GM23338 (cell line): ENCODE data around the gene NIN. TPM values are rescaled to one million over a fixed set of nuclear protein-coding genes. Genes with fewer than 3 reads are reported as not detected.

ENCODE experiments used
- ATAC-seq: fragments of 200-7000 bp; cut with Tn5 transposase; 3 replicates; pipeline ENCODE4 v1.9.1; 2020
- DNase-seq: peaks from one replicate; pipeline ENCODE4 v3.0.0-alpha.2; 2015; ENCODE audit warnings: low spot score
- H2AFZ ChIP-seq: fragments of 200-600 bp; sonication (generic); 2 replicates; pipeline ENCODE4 v1.8.0; 2016; ENCODE audit warnings: antibody characterized with exemption, mild to moderate bottlenecking, moderate library complexity
- H3F3A ChIP-seq: fragments of 200-600 bp; sonication (generic); replicated peaks from 2 replicates; pipeline ENCODE4 v1.8.0; 2017; ENCODE audit warnings: antibody characterized with exemption, mixed run types, low read depth
- H3K27ac ChIP-seq: fragments of 200-600 bp; sonication (generic); 2 replicates; pipeline ENCODE4 v1.6.1; 2016; ENCODE audit warnings: low read depth
- H3K27me3 ChIP-seq: fragments of 200-600 bp; sonication (generic); 2 replicates; pipeline ENCODE4 v1.8.0; 2016; ENCODE audit warnings: mild to moderate bottlenecking, mixed run types, moderate library complexity; ENCODE audit not compliant: insufficient read depth
- H3K36me3 ChIP-seq: fragments of 200-600 bp; sonication (generic); 2 replicates; pipeline ENCODE4 v1.8.0; 2016; ENCODE audit warnings: mild to moderate bottlenecking; ENCODE audit not compliant: insufficient read depth
- H3K4me1 ChIP-seq: fragments of 200-600 bp; sonication (generic); 2 replicates; pipeline ENCODE4 v1.8.0; 2016; ENCODE audit warnings: mild to moderate bottlenecking, moderate library complexity; ENCODE audit not compliant: insufficient read depth
- H3K4me2 ChIP-seq: fragments of 200-600 bp; sonication (generic); 2 replicates; pipeline ENCODE4 v1.7.1; 2017; ENCODE audit warnings: mixed run types
- H3K4me3 ChIP-seq: fragments of 200-600 bp; sonication (generic); 2 replicates; pipeline ENCODE4 v1.6.1; 2016; ENCODE audit warnings: mixed run types
- H3K79me2 ChIP-seq: fragments of 200-600 bp; sonication (generic); replicated peaks from 2 replicates; pipeline ENCODE4 v1.8.0; 2017; ENCODE audit warnings: mild to moderate bottlenecking; ENCODE audit not compliant: insufficient read depth
- H3K9me2 ChIP-seq: fragments of 200-600 bp; sonication (generic); 2 replicates; pipeline ENCODE4 v1.8.0; 2017; ENCODE audit not compliant: insufficient read depth
- H4K20me1 ChIP-seq: fragments of 200-600 bp; sonication (generic); replicated peaks from 2 replicates; pipeline ENCODE4 v1.8.0; 2017; ENCODE audit warnings: mild to moderate bottlenecking; ENCODE audit not compliant: insufficient read depth
- H3K27ac Mint-ChIP-seq: 2 replicates; pipeline ENCODE4 v1.8.0; 2020; ENCODE audit warnings: inconsistent platforms, mild to moderate bottlenecking, moderate library complexity, mixed read lengths
- H3K27me3 Mint-ChIP-seq: 3 replicates; pipeline ENCODE4 v1.8.0; 2022; ENCODE audit warnings: low read depth, mild to moderate bottlenecking, moderate library complexity, mixed read lengths, inconsistent platforms; ENCODE audit not compliant: insufficient read depth, poor library complexity
- H3K36me3 Mint-ChIP-seq: 3 replicates; pipeline ENCODE4 v1.8.0; 2021; ENCODE audit warnings: low read depth, mild to moderate bottlenecking, inconsistent platforms, moderate library complexity, mixed read lengths
- H3K4me1 Mint-ChIP-seq: 3 replicates; pipeline ENCODE4 v1.8.0; 2020; ENCODE audit warnings: mild to moderate bottlenecking, inconsistent platforms, mixed read lengths
- H3K4me3 Mint-ChIP-seq: 3 replicates; pipeline ENCODE4 v1.8.0; 2021; ENCODE audit warnings: moderate library complexity, mild to moderate bottlenecking, inconsistent platforms, mixed read lengths
- H3K9me3 Mint-ChIP-seq: 3 replicates; pipeline ENCODE4 v1.8.0; 2020; ENCODE audit warnings: moderate library complexity, mild to moderate bottlenecking, inconsistent platforms, mixed read lengths
- CREB1 ChIP-seq: fragments of 250-450 bp; sonication (Bioruptor Pico); IDR thresholded peaks from 2 replicates; pipeline ENCODE4 v1.5.0; 2020; ENCODE audit warnings: low read depth, mild to moderate bottlenecking, moderate library complexity
- CTCF ChIP-seq, 2 experiments: fragments of 200-600 bp in 1 of 2; sonication (generic) in 1 of 2; conservative IDR thresholded peaks; 2 replicates each; pipeline versions ENCODE4 v1.5.1 to v1.6.1; 2016 to 2017; ENCODE audit warnings: antibody characterized with exemption in 2 of 2, low read depth in 2 of 2, mild to moderate bottlenecking in 2 of 2, moderate library complexity in 1 of 2
- ETS1 ChIP-seq: IDR thresholded peaks from 2 replicates; pipeline ENCODE4 v1.6.1; 2016; ENCODE audit warnings: antibody characterized with exemption
- EZH2 ChIP-seq: fragments of 200-600 bp; sonication (generic); IDR thresholded peaks from one replicate; pipeline ENCODE4 v1.8.0; 2017; ENCODE audit warnings: antibody characterized with exemption, mild to moderate bottlenecking, low read depth; ENCODE audit not compliant: unreplicated experiment
- EZH2phosphoT487 ChIP-seq: fragments of 200-600 bp; sonication (generic); IDR thresholded peaks from one replicate; pipeline ENCODE4 v1.8.1; 2018; ENCODE audit warnings: antibody characterized with exemption; ENCODE audit not compliant: unreplicated experiment
- JUNB ChIP-seq: IDR thresholded peaks from one replicate; pipeline ENCODE4 v1.6.1; 2016; ENCODE audit warnings: antibody characterized with exemption; ENCODE audit not compliant: unreplicated experiment
- NANOG ChIP-seq: IDR thresholded peaks from 2 replicates; pipeline ENCODE4 v1.6.1; 2016; ENCODE audit warnings: antibody characterized with exemption, borderline replicate concordance
- STAT1 ChIP-seq: IDR thresholded peaks from one replicate; pipeline ENCODE4 v1.6.1; 2016; ENCODE audit warnings: antibody characterized with exemption; ENCODE audit not compliant: unreplicated experiment
- ZNF114 ChIP-seq: fragments of 250-450 bp; sonication (Bioruptor Pico); IDR thresholded peaks from 2 replicates; pipeline ENCODE4 v1.5.0; 2020; ENCODE audit warnings: mild to moderate bottlenecking, moderate library complexity
- ZNF331 ChIP-seq: fragments of 250-450 bp; sonication (Bioruptor Pico); IDR thresholded peaks from 2 replicates; pipeline ENCODE4 v1.5.0; 2020; ENCODE audit warnings: low read depth, mild to moderate bottlenecking, moderate library complexity
- ZNF462 ChIP-seq: fragments of 250-450 bp; sonication (Bioruptor Pico); IDR thresholded peaks from 2 replicates; pipeline ENCODE4 v1.5.0; 2020; ENCODE audit warnings: mild to moderate bottlenecking, moderate library complexity
- polyA plus RNA-seq: library from polyadenylated mRNA; unstranded; fragments of >200 nt; fragmentation: Nextera tagmentation; extraction: Ambion mirVana; gene quantifications from 2 replicates; pipeline ENCODE4 v1.2.1, GENCODE V29; 2016
- total RNA-seq: library from RNA; depleted of rRNA; stranded (reverse); fragments of >200 nt; shearing (Covaris generic); gene quantifications from 2 replicates; pipeline ENCODE4 v1.2.3, GENCODE V29; 2014

Gene NIN
- total and polyA plus RNA-seq, 2 experiments from 2014 or later, result 7.4 to 17.4 TPM

GRCh38 chr14:50758305-50758704 lies 72.7 kb downstream of the NIN start:
- Mint-ChIP-seq H3K36me3 (peaks cover 27% of the 10 kb centered on the region), H3K4me1 (no peaks in the 10 kb centered on the region), H3K27me3 (peaks cover 2% of the 10 kb centered on the region), H3K4me3 (no peak overlapping the region), H3K27ac (no peak overlapping the region), H3K9me3 (no peaks in the 10 kb centered on the region)
- Histone ChIP-seq H3K4me3 (no peak overlapping the region), H3K4me1 (no peaks in the 10 kb centered on the region), H3K27me3 (no peaks in the 10 kb centered on the region), H3K9me2 (no peaks in the 10 kb centered on the region), H3K27ac (no peak overlapping the region), H3K4me2 (no peak overlapping the region), H3K79me2 (no peaks in the 10 kb centered on the region), H2AFZ (no peak overlapping the region), H4K20me1 (no peaks in the 10 kb centered on the region), H3K36me3 (peaks cover 8% of the 10 kb centered on the region; the same call in 1 of the 2 replicates), H3F3A (no peaks in the 10 kb centered on the region)
- TF ChIP-seq CTCF (conservative IDR thresholded peaks at IDR 0.05; ENCODE audit: low read depth in 2 of 2), result peak in 1 of 2 experiments; percentile 16; a peak in 1 of 4 replicates
- TF ChIP-seq STAT1, result no peak
- DNase-seq, result no peak
- peak; percentile 59; the same call in 2 of the 3 replicates for ATAC-seq

GRCh38 chr14:50757702-50758101 lies 73.3 kb downstream of the NIN start:
- Histone ChIP-seq H3K79me2 (no peaks in the 10 kb centered on the region), H3K4me3 (no peak overlapping the region), H3K27ac (no peak overlapping the region), H2AFZ (no peak overlapping the region), H3K4me1 (no peaks in the 10 kb centered on the region), H3K27me3 (no peaks in the 10 kb centered on the region), H4K20me1 (no peaks in the 10 kb centered on the region), H3K9me2 (no peaks in the 10 kb centered on the region), H3F3A (no peaks in the 10 kb centered on the region), H3K36me3 (peaks cover 8% of the 10 kb centered on the region; the same call in 1 of the 2 replicates), H3K4me2 (no peak overlapping the region)
- Mint-ChIP-seq H3K9me3 (no peaks in the 10 kb centered on the region), H3K36me3 (peaks cover 20% of the 10 kb centered on the region), H3K4me1 (no peaks in the 10 kb centered on the region), H3K27me3 (peaks cover 2% of the 10 kb centered on the region), H3K27ac (no peak overlapping the region), H3K4me3 (no peak overlapping the region)
- DNase-seq (no peak), ATAC-seq (no peak)
- TF ChIP-seq ZNF114, result no peak
- TF ChIP-seq JUNB, result no peak
- TF ChIP-seq EZH2, result no peak
- no peak for TF ChIP-seq NANOG
- TF ChIP-seq STAT1, result no peak
- no peak for TF ChIP-seq ETS1
- no peak for TF ChIP-seq CTCF (conservative IDR thresholded peaks at IDR 0.05; ENCODE audit: low read depth in 2 of 2)
- no peak for TF ChIP-seq ZNF462 (CRISPR knock-in tag)
- no peak for TF ChIP-seq CREB1 (CRISPR knock-in tag)
- TF ChIP-seq EZH2phosphoT487, result no peak
- no peak for TF ChIP-seq ZNF331 (CRISPR knock-in tag)
